ENCODE data around the gene AMPH. TPM values are rescaled to one million over a fixed set of nuclear protein-coding genes. Genes with fewer than 3 reads are reported as not detected.

Gene AMPH
- total RNA-seq, 1 donor from 2014 or later = 9.4 TPM

GRCh38 chr7:38451840-38452239 is 179.3 kb downstream of the AMPH start:
- H3K36me3 ChIP-seq (ENCODE audit: control insufficient read depth in 3 of 3, insufficient read depth in 3 of 3, low read length in 3 of 3) = no peaks in the 10 kb centered on the region

GRCh38 chr7:38448584-38449234 is 182.5 kb downstream of the AMPH start:
- no peak overlapping the region for H3K9ac ChIP-seq (ENCODE audit: low read depth in 1 of 3, low read length in 3 of 3)
- no peaks in the 10 kb centered on the region for H3K27me3 ChIP-seq (ENCODE audit: control insufficient read depth in 3 of 3, insufficient read depth in 3 of 3, low read length in 3 of 3)
- no peaks in the 10 kb centered on the region for H3K36me3 ChIP-seq (ENCODE audit: control insufficient read depth in 3 of 3, insufficient read depth in 3 of 3, low read length in 3 of 3)
- no peaks in the 10 kb centered on the region for H3K9me3 ChIP-seq (ENCODE audit: control insufficient read depth in 3 of 3, low read length in 3 of 3)
- no peak overlapping the region for H3K4me3 ChIP-seq (ENCODE audit: low read length in 3 of 3)
- no peaks in the 10 kb centered on the region for H3K4me1 ChIP-seq (ENCODE audit: control insufficient read depth in 3 of 3, insufficient read depth in 3 of 3, low read length in 3 of 3)
- H3K27ac ChIP-seq (ENCODE audit: low read depth, low read length) = no peak overlapping the region

More at GRCh38 chr7:38451840-38452239, 179.3 kb downstream of the AMPH start:
- Histone ChIP-seq H3K4me3 (ENCODE audit: low read length in 3 of 3) (no peak overlapping the region), H3K27me3 (ENCODE audit: control insufficient read depth in 3 of 3, insufficient read depth in 3 of 3, low read length in 3 of 3) (no peaks in the 10 kb centered on the region), H3K9me3 (ENCODE audit: control insufficient read depth in 3 of 3, low read length in 3 of 3) (no peaks in the 10 kb centered on the region), H3K9ac (ENCODE audit: low read depth in 1 of 3, low read length in 3 of 3) (no peak overlapping the region), H3K27ac (ENCODE audit: low read depth, low read length) (no peak overlapping the region), H3K4me1 (ENCODE audit: control insufficient read depth in 3 of 3, insufficient read depth in 3 of 3, low read length in 3 of 3) (no peaks in the 10 kb centered on the region)

GRCh38 chr7:38448054-38448453 is 183.1 kb downstream of the AMPH start:
- H3K4me1 ChIP-seq (ENCODE audit: control insufficient read depth in 3 of 3, insufficient read depth in 3 of 3, low read length in 3 of 3) = no peaks in the 10 kb centered on the region
- H3K27ac ChIP-seq (ENCODE audit: low read depth, low read length) = no peak overlapping the region
- no peaks in the 10 kb centered on the region for H3K27me3 ChIP-seq (ENCODE audit: control insufficient read depth in 3 of 3, insufficient read depth in 3 of 3, low read length in 3 of 3)
- H3K9me3 ChIP-seq (ENCODE audit: control insufficient read depth in 3 of 3, low read length in 3 of 3) = no peaks in the 10 kb centered on the region
- H3K4me3 ChIP-seq (ENCODE audit: low read length in 3 of 3) = no peak overlapping the region
- no peak overlapping the region for H3K9ac ChIP-seq (ENCODE audit: low read depth in 1 of 3, low read length in 3 of 3)
- no peaks in the 10 kb centered on the region for H3K36me3 ChIP-seq (ENCODE audit: control insufficient read depth in 3 of 3, insufficient read depth in 3 of 3, low read length in 3 of 3)

DNA sequence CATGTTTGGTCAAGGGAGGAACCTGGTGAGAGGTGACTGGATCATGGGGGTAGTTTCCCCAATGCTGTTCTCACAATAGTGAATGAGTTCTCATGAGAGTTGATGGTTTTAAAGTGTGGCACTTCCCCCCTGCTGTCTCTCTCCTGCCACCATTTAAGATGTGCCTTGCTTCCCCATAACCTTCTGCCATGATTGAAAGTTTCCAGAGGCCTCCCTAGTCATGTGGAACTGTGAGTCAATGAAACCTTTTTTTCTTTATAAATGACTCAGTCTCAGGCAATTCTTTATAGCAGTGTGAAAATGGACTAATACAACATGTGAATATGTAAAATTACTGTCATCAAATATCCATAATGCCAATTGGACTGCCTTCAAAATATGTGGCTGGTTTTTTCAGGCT is 192.2 kb downstream of the AMPH start:
- no peaks in the 10 kb centered on the region for H3K27me3 ChIP-seq (ENCODE audit: control insufficient read depth in 3 of 3, insufficient read depth in 3 of 3, low read length in 3 of 3)
- H3K9me3 ChIP-seq (ENCODE audit: control insufficient read depth in 3 of 3, low read length in 3 of 3) = no peaks in the 10 kb centered on the region
- no peaks in the 10 kb centered on the region for H3K4me1 ChIP-seq (ENCODE audit: control insufficient read depth in 3 of 3, insufficient read depth in 3 of 3, low read length in 3 of 3)
- no peak overlapping the region for H3K4me3 ChIP-seq (ENCODE audit: low read length in 3 of 3)
- no peak overlapping the region for H3K27ac ChIP-seq (ENCODE audit: low read depth, low read length)
- no peaks in the 10 kb centered on the region for H3K36me3 ChIP-seq (ENCODE audit: control insufficient read depth in 3 of 3, insufficient read depth in 3 of 3, low read length in 3 of 3)
- no peak overlapping the region for H3K9ac ChIP-seq (ENCODE audit: low read depth in 1 of 3, low read length in 3 of 3)

DNA sequence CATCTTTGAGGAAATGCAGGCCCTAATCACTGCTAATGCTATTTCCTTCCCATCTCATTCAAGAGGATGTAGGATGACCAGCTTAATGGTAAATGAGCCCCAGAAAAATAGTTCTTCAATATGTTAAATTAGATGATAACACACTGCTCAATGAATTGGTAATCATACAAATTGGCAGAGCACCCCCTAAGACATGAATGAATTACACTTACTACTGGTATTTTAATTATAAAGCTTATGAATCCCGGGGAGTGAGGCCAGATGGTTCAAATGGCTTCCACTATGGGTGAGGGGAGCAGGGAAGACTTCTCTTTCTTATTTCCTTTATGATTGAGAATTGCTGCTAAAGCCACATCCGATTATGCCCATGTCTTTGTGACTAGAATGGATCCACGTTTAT is 198.5 kb downstream of the AMPH start:
- H3K4me1 ChIP-seq (ENCODE audit: control insufficient read depth in 3 of 3, insufficient read depth in 3 of 3, low read length in 3 of 3) = no peaks in the 10 kb centered on the region
- H3K9me3 ChIP-seq (ENCODE audit: control insufficient read depth in 3 of 3, low read length in 3 of 3) = peaks cover 0 to 3% (median 0%) of the 10 kb centered on the region in 3 donors
- H3K27me3 ChIP-seq (ENCODE audit: control insufficient read depth in 3 of 3, insufficient read depth in 3 of 3, low read length in 3 of 3) = no peaks in the 10 kb centered on the region
- H3K4me3 ChIP-seq (ENCODE audit: low read length in 3 of 3) = no peak overlapping the region
- H3K9ac ChIP-seq (ENCODE audit: low read depth in 1 of 3, low read length in 3 of 3) = no peak overlapping the region
- H3K27ac ChIP-seq (ENCODE audit: low read depth, low read length) = no peak overlapping the region
- no peaks in the 10 kb centered on the region for H3K36me3 ChIP-seq (ENCODE audit: control insufficient read depth in 3 of 3, insufficient read depth in 3 of 3, low read length in 3 of 3)

- Histone ChIP-seq H3K4me3 (ENCODE audit: low read length in 3 of 3) (no peak overlapping the region), H3K36me3 (ENCODE audit: control insufficient read depth in 3 of 3, insufficient read depth in 3 of 3, low read length in 3 of 3) (no peaks in the 10 kb centered on the region), H3K27ac (ENCODE audit: low read depth, low read length) (no peak overlapping the region), H3K27me3 (ENCODE audit: control insufficient read depth in 3 of 3, insufficient read depth in 3 of 3, low read length in 3 of 3) (no peaks in the 10 kb centered on the region), H3K9ac (ENCODE audit: low read depth in 1 of 3, low read length in 3 of 3) (no peak overlapping the region), H3K4me1 (ENCODE audit: control insufficient read depth in 3 of 3, insufficient read depth in 3 of 3, low read length in 3 of 3) (no peaks in the 10 kb centered on the region), H3K9me3 (ENCODE audit: control insufficient read depth in 3 of 3, low read length in 3 of 3) (peaks cover 0 to 3% (median 0%) of the 10 kb centered on the region in 3 donors)
Observed at GRCh38 chr7:38432080-38432479, 199.1 kb downstream of the AMPH start.

DNA sequence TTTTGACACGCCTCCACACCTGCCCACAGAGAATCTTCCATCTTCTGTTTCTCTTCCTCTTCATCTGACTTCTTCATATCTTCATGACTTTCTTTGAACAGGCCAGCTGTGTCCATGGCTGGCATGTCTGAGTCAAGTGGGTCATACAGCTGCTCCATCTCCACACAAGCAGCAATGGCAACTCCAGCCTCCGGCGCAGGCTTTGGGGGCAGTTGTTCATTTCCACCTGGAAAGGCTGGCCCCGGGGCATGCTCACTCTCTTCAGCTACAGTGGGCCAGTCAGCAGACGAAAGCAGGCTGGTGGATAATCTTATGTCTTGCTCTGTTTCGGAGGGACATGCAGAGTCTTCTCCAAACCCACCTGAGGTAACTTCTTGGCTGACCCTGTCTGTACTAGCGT is 202.1 kb downstream of the AMPH start:
- Histone ChIP-seq H3K36me3 (ENCODE audit: control insufficient read depth in 3 of 3, insufficient read depth in 3 of 3, low read length in 3 of 3) (no peaks in the 10 kb centered on the region), H3K4me1 (ENCODE audit: control insufficient read depth in 3 of 3, insufficient read depth in 3 of 3, low read length in 3 of 3) (no peaks in the 10 kb centered on the region), H3K9ac (ENCODE audit: low read depth in 1 of 3, low read length in 3 of 3) (no peak overlapping the region), H3K27ac (ENCODE audit: low read depth, low read length) (no peak overlapping the region), H3K9me3 (ENCODE audit: control insufficient read depth in 3 of 3, low read length in 3 of 3) (peaks cover 0 to 3% (median 0%) of the 10 kb centered on the region in 3 donors), H3K27me3 (ENCODE audit: control insufficient read depth in 3 of 3, insufficient read depth in 3 of 3, low read length in 3 of 3) (no peaks in the 10 kb centered on the region), H3K4me3 (ENCODE audit: low read length in 3 of 3) (no peak overlapping the region)

DNA sequence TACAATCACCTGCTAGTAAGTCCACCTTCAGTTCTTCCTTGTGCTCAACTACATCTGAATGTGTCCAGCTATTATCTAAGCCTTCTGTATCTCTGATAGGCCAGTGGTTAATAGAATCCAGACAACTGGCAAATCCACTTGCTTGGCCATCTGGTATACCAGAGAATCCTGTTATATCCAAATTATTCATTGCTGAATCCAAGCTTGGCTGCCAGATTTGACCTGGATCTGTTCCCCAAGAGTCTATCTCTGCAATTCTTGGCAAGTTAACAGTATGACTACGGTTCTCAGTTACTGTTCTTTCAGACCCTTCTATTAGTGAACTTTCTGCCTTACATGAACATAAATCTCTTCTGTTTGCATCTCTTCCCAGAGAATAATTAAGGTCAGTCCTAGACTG is 203.1 kb downstream of the AMPH start:
- Histone ChIP-seq H3K9ac (ENCODE audit: low read depth in 1 of 3, low read length in 3 of 3) (no peak overlapping the region), H3K36me3 (ENCODE audit: control insufficient read depth in 3 of 3, insufficient read depth in 3 of 3, low read length in 3 of 3) (no peaks in the 10 kb centered on the region), H3K27ac (ENCODE audit: low read depth, low read length) (no peak overlapping the region), H3K4me1 (ENCODE audit: control insufficient read depth in 3 of 3, insufficient read depth in 3 of 3, low read length in 3 of 3) (no peaks in the 10 kb centered on the region), H3K27me3 (ENCODE audit: control insufficient read depth in 3 of 3, insufficient read depth in 3 of 3, low read length in 3 of 3) (no peaks in the 10 kb centered on the region), H3K4me3 (ENCODE audit: low read length in 3 of 3) (no peak overlapping the region), H3K9me3 (ENCODE audit: control insufficient read depth in 3 of 3, low read length in 3 of 3) (no peaks in the 10 kb centered on the region)

- H3K9me3 ChIP-seq (ENCODE audit: control insufficient read depth in 3 of 3, low read length in 3 of 3) = no peaks in the 10 kb centered on the region
- H3K36me3 ChIP-seq (ENCODE audit: control insufficient read depth in 3 of 3, insufficient read depth in 3 of 3, low read length in 3 of 3) = no peaks in the 10 kb centered on the region
- H3K9ac ChIP-seq (ENCODE audit: low read depth in 1 of 3, low read length in 3 of 3) = no peak overlapping the region
- H3K4me3 ChIP-seq (ENCODE audit: low read length in 3 of 3) = no peak overlapping the region
- no peaks in the 10 kb centered on the region for H3K4me1 ChIP-seq (ENCODE audit: control insufficient read depth in 3 of 3, insufficient read depth in 3 of 3, low read length in 3 of 3)
- H3K27me3 ChIP-seq (ENCODE audit: control insufficient read depth in 3 of 3, insufficient read depth in 3 of 3, low read length in 3 of 3) = no peaks in the 10 kb centered on the region
- no peak overlapping the region for H3K27ac ChIP-seq (ENCODE audit: low read depth, low read length)
Observed at GRCh38 chr7:38427279-38427955, 203.8 kb downstream of the AMPH start.

DNA sequence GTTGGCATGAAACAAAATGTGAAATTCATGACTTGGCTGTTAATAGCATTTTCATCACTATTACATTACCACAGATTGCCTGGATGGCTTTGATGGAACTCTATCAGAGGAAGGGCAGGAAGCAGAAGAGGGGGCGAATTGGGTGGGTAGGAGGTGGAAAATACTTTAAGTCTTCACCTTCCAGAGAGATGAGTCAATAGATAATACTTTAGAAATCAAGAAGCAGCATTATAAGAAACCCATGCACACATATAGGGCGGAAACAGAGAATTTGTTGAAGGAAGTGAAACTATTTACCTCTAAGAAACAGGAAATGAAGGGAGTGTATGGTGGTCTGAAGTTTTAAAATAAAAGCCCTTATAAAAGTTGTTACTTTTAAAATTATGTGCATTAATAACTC is 205.7 kb downstream of the AMPH start:
- H3K4me3 ChIP-seq (ENCODE audit: low read length in 3 of 3) = no peak overlapping the region
- H3K36me3 ChIP-seq (ENCODE audit: control insufficient read depth in 3 of 3, insufficient read depth in 3 of 3, low read length in 3 of 3) = no peaks in the 10 kb centered on the region
- H3K4me1 ChIP-seq (ENCODE audit: control insufficient read depth in 3 of 3, insufficient read depth in 3 of 3, low read length in 3 of 3) = no peaks in the 10 kb centered on the region
- H3K27ac ChIP-seq (ENCODE audit: low read depth, low read length) = no peak overlapping the region
- no peak overlapping the region for H3K9ac ChIP-seq (ENCODE audit: low read depth in 1 of 3, low read length in 3 of 3)
- no peaks in the 10 kb centered on the region for H3K27me3 ChIP-seq (ENCODE audit: control insufficient read depth in 3 of 3, insufficient read depth in 3 of 3, low read length in 3 of 3)
- no peaks in the 10 kb centered on the region for H3K9me3 ChIP-seq (ENCODE audit: control insufficient read depth in 3 of 3, low read length in 3 of 3)
